ENCODE results near the gene AOC3.
"Not testable (repeated sequence)": the region's sequence is repeated elsewhere in the genome, so short reads cannot be mapped to it uniquely, and the experiment has no call there.

AOC3 gene

GRCh38 chr17:42894283-42895184, 43.5 kb downstream of the AOC3 start:
- DNase-seq, result peak; percentile 28

GRCh38 chr17:42895185-42895555, 44.2 kb downstream of the AOC3 start:
- DNase-seq, result peak; percentile 65

GRCh38 chr17:42898147-42898811, 47.3 kb downstream of the AOC3 start:
- DNase-seq, result no peak

GRCh38 chr17:42899981-42900380, 49.0 kb downstream of the AOC3 start:
- not testable (repeated sequence) for DNase-seq

DNA sequence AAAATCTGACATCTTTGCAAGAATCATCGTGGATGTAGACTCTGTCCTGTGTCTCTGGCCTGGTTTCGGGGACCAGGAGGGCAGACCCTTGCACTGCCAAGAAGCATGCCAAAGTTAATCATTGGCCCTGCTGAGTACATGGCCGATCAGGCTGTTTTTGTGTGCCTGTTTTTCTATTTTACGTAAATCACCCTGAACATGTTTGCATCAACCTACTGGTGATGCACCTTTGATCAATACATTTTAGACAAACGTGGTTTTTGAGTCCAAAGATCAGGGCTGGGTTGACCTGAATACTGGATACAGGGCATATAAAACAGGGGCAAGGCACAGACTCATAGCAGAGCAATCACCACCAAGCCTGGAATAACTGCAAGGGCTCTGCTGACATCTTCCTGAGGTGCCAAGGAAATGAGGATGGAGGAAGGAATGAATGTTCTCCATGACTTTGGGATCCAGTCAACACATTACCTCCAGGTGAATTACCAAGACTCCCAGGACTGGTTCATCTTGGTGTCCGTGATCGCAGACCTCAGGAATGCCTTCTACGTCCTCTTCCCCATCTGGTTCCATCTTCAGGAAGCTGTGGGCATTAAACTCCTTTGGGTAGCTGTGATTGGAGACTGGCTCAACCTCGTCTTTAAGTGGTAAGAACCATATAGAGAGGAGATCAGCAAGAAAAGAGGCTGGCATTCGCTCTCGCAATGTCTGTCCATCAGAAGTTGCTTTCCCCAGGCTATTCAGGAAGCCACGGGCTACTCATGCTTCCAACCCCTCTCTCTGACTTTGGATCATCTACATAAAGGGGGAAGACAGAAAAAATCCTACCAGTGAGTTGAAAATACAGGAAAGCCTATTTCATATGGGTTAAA, 49.7 kb downstream of the AOC3 start, which contains the start of gene G6PC1:
Gene G6PC1, plus strand, starts transcription at position 340 of the 872 bp plus-strand sequence. Its CDS starts 78 bp downstream, at position 418.
- no peak for DNase-seq

GRCh38 chr17:42901535-42902229, 50.7 kb downstream of the AOC3 start:
- no peak for DNase-seq

DNA sequence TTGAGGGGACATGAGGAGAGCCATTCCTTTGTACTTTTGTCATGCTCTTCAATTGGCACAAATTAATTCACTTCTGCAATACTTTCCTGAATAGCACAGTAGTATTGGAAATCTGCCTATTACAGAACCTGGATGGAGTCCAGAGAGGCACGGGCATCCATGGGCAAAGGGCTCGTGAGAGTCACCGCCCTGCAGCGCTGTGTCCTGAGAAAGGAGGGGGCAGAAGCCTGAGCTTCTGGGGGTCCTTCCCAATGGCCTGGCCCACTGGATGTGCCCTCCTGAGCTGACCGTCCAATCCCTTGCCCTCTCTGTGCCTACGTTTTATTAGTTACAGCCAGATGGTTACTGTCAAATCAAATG, 53.1 kb downstream of the AOC3 start:
- DNase-seq, result no peak

- no peak for DNase-seq
Observed at GRCh38 chr17:42906772-42907446, 55.9 kb downstream of the AOC3 start.

Data from DMS53 (cell line).